NCI-H510A (cell line): ENCODE results near the gene DNAJA2.
"Not testable (repeated sequence)": the region's sequence is repeated elsewhere in the genome, so short reads cannot be mapped to it uniquely, and the experiment has no call there.

Experiments
- DNase-seq: peaks from one replicate; lab custom pipeline; 2025; lab: John Stamatoyannopoulos, UW

The DNAJA2 gene

DNA sequence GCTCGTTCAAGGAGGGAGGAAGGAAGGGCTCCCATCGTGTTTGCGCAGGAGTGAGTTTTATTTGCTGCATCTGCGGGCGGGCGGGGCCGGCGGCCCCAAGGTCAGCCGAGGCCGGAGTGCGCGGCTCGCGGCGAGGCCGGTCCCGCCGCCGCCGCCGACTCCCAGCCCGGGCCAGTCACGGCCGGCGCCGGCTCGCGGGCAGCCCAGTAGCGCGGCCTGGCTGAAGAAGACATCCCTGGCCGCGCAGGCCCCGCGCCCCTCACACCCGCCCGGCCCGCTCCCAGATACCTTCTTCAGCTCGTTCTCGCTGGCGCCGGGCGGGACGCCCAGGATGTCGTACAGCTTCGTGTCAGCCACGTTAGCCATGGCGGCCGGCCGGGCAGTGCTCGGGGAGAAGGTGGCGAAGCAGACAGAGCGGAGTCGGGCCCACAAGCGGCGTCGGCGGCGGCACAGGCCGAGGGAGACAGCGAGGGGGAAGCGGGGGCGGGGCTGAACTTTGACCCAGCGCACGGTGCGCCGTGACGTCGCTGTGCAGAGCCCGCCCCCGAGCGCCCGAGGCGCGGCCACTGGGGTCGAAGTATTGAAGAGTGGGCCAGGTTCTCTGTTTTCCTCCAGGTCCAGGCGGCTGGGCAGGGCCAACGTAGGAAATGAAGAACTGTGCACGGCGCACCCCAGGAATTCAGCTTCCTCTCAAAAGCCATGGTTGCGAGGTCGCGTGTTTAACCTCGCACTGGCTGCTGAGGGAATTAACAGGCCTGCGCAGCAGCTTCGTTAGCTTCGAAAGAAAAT is at the start of gene DNAJA2:
TSS of gene DNAJA2 (minus strand) at position 468 of the 789 bp plus-strand sequence. CDS start at position 366, 102 bp downstream.
- DNase-seq, result peak; percentile 77

DNA sequence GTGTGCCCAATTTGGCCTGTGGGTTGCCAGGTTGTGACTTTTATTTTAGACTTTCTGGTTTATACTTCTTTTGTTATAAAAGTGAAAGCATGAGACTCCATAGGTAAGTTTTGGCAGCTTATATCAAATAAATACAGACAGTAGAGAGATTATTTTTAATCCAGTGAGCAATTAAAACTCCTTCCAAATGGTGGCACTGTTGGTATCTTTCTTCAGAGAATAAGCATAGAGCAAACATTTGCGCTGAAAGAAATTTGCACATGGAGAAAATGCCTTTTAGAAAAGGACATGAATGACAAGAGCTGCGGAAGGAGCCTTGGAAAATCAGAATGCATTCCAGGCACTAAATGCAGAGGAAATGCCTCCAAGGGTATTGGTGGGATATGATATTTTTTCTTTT is 46.1 kb upstream of the DNAJA2 start:
- no peak for DNase-seq

DNA sequence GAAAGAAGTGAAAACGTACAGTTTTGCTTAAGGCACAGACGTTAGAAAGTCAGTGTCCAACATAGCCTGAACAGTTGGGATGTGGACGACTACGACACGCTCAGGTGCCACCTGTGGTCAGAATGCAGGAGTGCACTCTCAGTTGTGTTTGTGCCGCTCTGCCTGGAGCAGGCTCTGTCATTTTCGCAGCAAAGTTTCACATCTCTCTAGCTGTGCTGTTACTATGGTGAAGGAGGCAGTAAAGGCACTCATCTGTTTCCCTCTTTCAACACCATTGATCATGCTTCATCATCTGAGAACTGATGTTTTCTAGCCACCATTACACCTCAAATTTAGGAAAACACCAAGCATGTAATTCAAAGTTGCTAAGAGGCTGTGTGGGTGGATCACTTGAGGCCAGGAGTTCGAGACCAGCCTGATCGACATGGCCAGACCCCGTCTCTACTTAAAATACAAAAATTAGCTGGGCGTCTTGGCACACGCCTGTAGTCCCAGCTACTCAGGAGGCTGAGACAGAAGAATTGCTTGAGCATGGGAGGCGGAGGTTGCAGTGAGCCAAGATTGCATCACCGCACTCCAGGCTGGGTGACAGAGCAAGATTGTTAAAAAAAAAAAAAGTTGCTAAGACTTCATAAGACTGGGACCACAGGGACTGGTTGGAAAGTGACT is 44.9 kb upstream of the DNAJA2 start:
- DNase-seq, result peak; percentile 4

DNA sequence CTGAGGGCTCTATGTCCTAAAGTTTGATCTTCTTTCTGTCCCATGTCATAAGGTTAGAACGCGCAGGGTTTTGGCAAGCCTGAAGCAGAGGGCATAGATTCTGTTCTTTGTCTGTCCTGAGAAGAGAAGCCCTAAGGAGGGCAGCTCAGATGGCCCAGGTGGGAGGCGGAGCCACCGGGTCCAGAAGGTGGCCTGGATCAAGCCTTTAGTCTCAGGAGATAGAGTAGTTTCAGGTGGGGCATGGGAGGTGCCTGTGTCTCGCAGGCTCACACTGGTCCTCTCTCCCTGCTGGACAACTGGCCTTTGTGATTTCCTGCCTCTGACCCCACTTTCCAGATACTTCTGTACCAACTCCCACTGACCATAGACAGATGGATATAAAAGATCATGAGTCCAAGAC is 44.2 kb upstream of the DNAJA2 start:
- DNase-seq, result no peak

DNA sequence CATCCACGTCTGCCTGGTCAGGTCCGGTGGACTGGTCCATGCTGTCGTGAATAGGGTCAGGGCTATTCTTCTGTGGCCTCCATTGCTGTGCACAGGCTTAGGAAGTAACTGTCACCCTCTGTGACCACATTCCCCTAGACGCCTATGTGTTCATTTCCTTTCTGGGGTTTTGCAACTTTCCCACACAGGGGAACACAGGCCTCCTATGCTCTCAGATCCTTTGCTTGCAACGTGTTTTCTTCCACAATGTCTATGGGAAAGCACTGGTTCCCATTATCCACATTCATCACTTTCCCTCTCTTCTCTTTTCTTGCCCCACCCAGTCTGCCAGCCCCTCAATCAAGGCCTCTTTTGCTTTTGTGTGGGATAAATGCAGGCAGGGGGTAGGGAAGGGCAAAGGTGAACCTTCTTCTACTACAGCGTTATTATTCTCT is 43.2 kb upstream of the DNAJA2 start:
- DNase-seq, result no peak

DNA sequence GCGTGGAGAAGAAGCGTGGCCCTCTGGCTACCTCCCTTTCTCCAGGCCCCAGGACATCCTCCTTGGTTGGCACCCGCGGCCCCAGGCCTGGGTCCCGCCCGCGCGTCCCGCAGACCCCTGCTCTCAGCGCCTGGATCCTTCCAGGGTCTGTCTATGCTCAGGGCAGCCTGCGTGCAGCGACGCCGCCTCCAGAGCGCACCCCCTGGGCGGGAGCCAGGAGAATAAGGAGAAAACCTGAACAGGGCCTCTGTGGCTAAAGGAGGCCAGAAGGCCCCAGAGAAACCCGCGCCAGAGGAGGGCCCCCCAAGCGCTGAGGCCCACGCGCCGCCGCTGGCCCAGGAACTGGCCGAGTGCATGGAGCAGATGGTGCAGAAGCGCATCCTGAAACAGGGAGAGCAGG is 40.4 kb upstream of the DNAJA2 start:
- no peak for DNase-seq

DNA sequence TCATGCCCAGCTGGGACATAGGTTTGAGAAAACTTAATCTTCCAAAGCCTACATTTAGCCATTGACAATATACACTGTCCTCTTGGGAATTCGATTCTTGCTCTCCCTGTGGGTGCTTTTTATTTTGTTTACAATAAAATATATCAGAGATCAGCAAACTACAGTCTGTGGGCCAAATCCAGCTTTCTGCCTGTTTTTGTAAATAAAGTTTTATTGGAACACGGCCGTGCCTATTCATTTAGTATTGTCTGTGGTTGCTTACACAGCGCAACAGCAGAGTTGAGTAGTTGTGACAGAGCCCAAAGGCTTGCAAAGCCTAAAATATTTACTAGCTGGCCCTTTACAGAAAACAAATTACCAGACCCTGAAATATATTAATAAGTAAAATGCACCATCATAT is 39.7 kb upstream of the DNAJA2 start:
- DNase-seq, result no peak

DNA sequence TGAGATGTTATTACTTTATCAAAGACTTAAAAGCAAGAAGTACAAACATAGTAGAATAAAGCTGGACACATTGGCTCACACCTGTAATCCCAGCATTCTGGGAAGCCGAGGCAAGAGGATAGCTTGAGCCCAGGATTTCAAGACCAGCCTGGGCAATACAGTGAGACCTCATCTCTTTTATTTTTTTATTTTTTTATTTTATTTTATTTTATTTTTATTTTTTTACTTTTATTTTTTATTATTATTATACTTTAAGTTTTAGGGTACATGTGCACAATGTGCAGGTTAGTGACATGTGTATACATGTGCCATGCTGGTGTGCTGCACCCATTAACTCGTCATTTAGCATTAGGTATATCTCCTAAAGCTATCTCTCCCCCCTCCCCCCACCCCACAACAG is 37.3 kb upstream of the DNAJA2 start:
- not testable (repeated sequence) for DNase-seq

DNA sequence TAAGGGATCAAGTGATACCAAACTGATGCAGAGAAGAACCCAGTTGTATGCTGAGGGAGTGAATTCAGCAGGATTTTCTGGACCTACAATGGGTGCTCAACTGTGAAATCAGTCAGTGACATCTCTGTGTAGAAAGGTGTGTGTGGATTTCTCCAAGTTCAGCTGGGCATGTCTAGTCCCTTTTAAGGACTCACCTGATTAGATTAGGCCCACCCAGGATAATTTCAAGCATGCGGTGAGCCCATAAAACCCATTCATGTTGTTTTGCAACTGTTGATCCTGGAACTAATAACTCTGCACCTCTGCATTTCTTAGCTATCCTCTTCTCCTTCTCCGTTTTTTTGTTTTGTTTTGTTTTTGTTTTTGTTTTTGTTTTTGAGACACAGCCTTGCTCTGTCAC is 35.1 kb upstream of the DNAJA2 start:
- DNase-seq, result no peak

DNA sequence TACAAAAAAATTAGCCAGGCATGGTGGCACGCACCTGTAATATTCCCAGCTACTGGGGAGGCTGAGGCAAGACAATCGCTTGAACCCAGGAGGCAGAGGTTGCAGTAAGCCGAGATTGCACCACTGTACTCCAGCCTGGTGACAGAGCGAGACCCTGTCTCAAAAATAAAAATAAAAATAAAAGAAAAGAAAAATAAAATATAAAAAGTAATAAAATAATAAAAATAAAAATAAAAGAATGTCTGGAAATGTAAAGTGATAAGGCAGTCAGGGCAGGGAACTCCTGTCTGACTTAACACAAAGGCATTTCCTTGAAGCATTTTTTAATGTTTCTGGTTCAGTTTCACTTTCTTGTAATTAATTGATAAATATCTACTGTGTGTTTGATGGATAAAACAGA is 34.7 kb upstream of the DNAJA2 start:
- no peak for DNase-seq

DNA sequence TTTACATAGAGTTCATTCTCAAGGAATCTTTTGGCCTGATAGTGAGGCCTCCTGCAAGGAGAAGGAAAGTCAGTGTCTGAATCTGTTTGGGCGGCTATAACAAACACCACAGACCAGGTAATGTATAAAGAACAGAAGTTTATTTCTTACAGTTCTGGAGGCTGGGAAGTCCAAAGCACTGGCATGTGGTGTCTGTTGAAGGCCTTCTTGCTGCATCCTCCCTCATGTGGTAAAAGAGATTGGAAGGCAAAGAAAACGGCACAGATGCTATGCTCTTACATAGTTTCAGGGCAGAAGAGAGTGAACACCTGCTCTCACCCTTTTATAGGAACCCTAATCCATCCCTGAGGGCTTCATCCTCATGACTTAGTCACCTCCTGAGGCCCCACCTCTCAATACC is 31.2 kb upstream of the DNAJA2 start:
- no peak for DNase-seq

DNA sequence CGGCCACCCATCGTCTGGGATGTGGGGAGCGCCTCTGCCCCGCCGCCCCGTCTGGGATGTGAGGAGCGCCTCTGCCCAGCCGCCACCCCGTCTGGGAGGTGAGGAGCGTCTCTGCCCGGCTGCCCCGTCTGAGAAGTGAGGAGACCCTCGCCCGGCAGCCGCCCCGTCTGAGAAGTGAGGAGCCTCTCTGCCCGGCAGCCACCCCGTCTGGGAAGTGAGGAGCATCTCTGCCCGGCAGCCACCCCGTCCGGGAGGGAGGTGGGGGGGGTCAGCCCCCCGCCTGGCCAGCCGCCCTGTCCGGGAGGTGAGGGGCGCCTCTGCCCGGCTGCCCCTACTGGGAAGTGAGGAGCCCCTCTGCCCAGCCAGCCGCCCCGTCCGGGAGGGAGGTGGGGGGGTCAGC is 26.6 kb upstream of the DNAJA2 start:
- DNase-seq, result not testable (repeated sequence)

DNA sequence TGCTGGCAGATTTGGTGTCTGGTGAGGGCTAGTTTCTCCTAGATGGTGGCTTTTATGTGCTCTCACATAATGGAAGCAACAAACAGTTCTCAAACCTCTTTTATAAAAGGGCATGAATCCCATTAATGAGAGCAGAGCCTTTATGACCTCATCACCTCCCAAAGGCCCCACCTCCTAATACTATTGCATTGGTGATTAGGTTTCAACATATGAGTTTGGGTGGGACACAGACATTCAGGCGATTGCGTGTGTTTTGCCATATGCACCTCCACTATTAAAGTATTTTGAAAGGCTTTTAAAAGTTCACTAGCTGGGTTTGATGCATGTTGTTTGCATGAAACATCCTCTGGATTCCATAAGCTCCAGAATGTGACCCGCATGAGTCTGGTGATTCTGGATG is 24.4 kb upstream of the DNAJA2 start:
- no peak for DNase-seq

DNA sequence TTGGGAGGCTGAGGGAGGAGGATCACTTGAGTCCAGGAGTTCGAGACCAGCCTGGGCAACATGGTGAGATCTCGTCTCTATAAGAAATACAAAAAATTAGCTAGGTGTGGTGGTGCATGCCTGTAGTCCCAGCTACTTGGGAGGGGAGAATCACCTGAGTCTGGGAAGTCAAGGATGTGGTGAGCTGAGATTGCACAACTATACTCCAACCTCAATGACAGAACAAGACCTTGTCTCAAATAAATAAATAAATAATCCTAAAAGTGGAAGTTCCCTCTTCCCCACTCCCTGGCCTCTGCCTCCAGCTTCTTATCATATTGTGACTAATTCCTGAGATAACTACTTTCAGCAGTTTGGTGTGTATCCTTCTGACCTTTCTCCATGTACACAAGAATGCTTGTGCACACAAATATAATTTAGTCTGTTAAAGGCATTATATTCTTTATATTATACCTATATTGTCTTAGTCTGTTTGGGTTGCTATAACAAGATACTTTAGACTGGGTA is 23.5 kb upstream of the DNAJA2 start:
- no peak for DNase-seq

DNA sequence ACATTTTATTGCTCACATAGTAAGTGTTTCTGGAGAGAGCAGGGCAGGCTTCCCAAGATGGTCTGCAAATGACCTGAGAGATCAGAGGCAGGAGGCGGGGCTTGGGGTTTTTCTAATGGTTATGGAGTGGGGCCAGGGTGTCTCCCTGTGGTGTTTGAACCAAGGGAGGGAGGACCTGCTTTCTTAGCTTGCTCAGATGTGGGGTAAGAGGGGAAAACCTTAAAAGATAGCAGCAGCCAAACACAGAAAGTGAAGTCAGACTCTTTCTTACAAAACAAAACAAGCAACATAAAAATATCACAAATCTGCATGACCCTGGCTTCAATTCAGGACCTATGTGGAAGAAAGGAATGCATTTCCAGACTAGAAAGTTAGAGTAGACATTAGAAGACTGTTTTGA is 22.9 kb upstream of the DNAJA2 start:
- no peak for DNase-seq

DNA sequence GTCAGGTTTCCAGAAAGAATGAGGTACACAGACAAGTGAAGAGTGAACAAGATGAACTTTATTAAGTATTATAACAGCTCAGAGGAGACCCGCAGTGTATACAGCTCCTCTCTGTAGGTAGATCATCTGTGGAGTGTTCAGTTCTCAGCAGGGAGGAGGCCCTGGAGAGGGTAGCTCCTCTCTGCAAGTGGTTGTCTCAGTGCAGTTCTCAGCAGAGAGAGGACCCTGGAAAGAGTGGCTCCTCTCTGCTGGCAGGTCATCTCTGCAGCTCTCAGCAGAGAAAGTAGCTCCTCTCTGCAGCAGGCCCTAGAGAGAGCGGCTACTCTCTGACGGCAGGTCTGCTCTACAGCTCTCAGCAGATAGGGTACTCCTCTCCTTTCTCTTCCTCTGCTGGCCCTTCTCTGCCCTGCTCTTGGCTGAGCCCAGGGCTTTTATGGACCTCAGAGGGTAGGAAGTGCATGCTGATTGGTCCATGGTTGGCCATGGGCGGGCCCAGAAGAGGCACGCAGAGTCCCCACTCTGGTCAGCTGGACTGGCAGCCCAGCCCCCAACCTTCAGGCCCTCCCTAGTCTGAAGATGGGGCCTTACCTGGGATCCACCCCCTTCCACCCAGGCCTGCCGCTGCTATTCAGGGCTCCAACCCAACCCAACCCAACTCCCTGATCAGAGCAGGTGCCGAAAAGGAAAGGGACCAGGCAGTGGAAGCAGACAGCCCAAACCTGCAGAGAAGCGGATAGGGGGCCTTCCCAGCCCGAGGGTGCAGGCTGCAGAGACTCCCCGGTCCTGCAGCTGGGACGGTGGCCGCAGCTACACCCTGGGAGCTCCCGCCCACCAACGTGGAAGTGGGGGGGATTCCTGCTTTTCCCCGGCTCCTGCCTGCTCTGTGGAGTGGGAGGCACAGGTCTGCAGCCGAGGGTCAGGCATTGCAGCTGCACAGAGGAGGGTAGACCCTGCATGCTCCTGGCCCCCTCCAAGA is 18.5 kb upstream of the DNAJA2 start:
- DNase-seq, result no peak

DNA sequence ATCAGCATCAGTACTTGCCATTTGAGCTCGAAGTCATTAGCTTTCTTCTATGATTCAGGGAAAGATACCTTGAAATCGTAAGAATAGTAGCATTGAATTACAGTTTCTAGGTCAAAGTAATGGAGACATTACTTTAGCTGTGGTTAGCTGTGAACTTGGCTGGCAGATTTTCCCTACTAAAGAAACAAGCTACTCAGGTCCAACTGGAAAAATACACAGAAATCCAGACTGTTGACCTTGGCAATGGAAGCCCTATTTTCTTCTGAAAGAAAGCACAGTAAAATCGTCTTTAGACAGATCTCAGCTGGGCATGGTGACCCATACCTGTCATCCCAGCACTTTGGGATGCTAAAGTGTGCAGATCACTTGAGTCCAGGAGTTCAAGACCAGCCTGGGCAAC is 13.4 kb upstream of the DNAJA2 start:
- DNase-seq, result no peak

DNA sequence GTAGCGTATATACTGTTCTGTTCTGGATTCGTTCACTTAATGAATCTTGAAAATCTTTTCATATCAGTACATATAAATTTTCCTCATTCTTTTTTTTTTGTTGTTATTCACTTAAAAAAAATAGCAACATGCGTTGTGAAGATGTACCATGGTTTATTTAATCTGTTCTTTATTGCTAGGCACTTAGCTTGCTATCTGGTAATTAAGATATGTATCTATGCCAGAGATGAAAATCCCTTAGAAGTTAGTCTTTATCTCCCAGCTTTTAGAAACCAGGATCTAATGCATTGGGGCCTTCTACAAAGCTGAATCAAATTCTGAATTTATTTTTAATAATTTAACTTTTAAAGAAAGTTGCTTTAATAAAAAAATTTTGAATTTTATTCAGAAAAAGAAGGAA is 13.0 kb upstream of the DNAJA2 start:
- no peak for DNase-seq

DNA sequence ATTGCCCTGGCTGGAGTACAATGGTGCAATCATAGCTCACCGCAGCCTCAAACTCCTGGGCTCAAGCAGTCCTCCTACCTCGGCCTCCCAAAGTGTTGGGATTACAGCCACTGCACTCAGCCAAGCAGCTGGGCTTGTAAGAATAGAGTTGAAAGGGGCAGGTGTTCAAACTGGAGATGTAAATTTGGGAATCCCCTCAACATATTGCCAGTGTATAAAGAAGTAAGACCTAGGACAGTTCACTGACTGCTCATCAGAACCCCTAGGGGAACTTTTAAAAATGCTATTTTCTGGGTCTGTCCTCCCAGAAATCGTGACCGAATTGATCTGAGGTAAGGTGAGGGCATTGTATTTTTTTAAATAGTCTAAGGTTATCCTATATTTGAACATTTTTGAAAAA is 8.9 kb upstream of the DNAJA2 start:
- no peak for DNase-seq

DNA sequence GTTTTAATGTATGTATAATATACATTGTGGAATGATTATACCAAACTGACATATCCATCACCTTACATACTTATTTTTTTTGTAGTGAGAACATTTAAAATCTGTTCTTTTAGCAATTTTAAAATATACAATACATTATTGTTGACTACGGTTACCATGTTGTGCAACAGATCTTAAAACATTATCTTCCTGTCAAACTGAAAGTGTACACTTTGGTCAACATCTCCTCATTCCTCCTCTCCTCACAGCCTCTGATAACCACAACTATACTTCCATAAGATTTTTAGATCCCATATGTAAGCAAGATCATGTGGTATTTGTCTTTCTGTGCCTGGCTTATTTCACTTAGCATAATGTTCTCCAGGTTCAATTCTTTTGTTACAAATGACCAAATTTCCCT is 7.5 kb upstream of the DNAJA2 start:
- DNase-seq, result no peak

DNA sequence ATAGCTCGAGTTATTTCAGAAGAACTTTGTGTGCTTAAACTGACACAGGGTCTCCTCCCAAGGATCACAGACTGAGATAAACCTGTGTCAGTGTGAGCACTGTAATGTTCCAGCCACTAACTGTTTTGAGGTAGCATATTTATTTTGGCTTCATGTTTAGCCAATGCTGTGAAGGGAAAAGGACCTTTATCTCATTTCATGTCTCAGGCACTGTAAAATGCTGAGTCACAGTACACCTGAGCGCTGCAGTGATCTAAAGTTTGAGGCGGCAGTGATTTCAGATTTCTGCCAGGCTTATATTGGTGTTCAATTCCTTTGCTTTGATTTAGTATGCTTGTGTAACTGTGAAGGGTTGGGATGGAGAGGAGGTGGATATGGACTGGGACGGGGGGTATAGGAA is 3.1 kb upstream of the DNAJA2 start:
- DNase-seq, result no peak

DNA sequence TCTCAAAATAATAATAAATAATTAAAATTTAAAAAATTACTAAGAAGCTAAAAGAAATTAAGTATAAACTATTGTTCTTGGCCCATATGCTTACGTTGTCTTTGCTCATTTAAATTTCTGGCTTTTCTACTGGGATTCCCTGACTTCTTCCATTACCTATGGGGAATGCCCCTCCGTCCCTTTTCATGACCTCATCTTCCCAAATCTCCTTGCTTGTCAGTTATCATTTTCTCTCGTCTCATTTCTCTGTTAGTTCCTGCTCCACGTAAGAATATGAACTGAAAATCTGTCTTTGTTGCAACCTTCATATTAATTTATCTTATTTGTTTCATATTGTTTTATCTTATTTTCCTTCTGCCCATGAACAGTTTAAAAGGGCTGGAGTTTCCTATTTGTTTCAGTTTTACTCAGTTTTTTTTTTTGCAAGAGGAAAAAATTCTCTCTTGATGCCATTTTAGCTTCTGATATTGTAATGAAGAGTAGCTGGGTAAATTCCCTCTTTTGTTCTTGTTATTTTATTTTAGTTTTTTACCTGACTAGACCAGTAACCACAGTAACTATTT is 2.5 kb upstream of the DNAJA2 start:
- DNase-seq, result no peak
